ENCODE results near the gene SRCIN1.

SRCIN1 gene

DNA sequence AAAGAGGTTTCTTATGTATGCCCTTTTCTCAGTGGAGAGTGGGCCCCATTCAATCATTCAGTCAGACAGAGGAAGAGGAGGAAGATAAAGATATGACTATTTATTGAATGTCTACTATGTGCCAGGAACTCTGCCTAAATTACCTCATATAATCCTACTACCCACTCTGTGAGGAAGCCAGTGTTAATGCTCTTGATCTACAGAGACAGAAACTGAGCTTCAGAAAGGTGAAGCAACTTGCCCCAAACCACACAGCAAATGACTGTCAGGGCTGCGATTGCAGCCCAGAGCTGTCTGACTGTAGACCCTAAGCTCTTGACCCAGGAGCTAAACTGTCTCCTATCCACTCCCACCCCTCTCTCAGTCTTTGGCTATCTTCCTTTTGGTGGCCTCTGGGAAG lies 8.4 kb downstream of the SRCIN1 start:
- DNase-seq = peak; percentile 27

- DNase-seq = no peak
Measured at GRCh38 chr17:38596651-38597050, 9.1 kb downstream of the SRCIN1 start.

- DNase-seq = no peak
Measured at GRCh38 chr17:38595892-38596291, 9.9 kb downstream of the SRCIN1 start.

DNA sequence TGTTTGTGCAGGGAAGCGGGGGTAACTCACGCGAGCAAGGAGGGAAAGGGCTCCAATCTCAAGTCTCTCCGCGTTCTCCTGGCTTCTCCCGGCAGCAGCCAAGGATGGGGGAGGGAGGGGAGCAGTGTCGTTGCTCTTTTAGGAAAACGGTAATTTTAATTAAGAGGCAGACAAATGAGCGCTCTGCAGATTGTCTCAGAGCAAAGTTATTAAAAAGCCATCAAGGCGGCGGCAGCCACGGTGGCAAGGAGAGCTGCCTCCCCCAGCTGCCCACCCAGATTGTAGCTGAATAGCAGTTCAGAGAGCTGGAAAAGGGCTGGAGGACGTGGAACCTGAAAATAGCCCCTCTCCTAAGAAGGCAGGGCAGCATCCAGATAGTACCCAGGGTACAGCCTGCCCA lies 11.6 kb downstream of the SRCIN1 start:
- DNase-seq = no peak

DNA sequence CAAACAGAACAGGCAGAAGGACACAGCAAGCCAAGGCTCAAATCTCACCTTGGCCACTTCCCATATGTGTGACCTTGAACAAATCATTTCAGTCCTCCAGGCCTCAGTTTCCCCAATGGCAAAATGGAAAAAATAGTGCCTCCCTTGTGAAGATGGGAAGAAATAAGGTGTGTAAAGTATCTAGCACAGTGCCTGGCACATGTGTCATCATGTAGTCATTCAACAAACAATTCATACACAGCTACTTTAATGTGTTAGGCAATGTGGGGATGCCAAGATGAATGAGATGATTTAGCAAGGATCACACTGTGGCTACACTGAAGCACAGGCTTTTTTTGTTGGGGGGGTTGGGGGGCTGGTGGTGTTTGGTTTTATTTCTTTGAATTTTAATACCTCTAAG lies 13.3 kb downstream of the SRCIN1 start:
- no peak for DNase-seq

GRCh38 chr17:38591759-38592241 lies 14.0 kb downstream of the SRCIN1 start:
- DNase-seq = peak; percentile 67

- no peak for DNase-seq
Measured at GRCh38 chr17:38590988-38591758, 14.6 kb downstream of the SRCIN1 start.

GRCh38 chr17:38589462-38590114 lies 16.2 kb downstream of the SRCIN1 start:
- DNase-seq = no peak

DNA sequence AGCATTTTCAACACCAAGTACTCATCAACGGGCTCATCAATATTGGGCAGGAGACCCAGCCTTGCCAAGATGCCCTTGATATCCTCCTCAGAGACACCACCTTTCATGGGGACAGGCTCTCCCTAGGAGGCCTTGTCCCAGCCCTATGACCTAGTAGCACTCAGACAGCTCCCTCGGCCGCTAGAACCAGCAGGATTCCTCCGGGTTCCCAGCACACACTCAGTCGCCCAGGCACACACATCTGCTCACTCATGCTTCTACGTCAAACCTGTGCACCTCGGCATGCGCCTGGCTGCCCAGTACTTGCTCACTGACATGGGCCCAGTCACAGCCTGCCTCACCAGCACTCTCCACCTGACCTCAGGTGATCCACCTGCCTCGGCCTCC lies 17.0 kb downstream of the SRCIN1 start:
- no peak for DNase-seq

DNA sequence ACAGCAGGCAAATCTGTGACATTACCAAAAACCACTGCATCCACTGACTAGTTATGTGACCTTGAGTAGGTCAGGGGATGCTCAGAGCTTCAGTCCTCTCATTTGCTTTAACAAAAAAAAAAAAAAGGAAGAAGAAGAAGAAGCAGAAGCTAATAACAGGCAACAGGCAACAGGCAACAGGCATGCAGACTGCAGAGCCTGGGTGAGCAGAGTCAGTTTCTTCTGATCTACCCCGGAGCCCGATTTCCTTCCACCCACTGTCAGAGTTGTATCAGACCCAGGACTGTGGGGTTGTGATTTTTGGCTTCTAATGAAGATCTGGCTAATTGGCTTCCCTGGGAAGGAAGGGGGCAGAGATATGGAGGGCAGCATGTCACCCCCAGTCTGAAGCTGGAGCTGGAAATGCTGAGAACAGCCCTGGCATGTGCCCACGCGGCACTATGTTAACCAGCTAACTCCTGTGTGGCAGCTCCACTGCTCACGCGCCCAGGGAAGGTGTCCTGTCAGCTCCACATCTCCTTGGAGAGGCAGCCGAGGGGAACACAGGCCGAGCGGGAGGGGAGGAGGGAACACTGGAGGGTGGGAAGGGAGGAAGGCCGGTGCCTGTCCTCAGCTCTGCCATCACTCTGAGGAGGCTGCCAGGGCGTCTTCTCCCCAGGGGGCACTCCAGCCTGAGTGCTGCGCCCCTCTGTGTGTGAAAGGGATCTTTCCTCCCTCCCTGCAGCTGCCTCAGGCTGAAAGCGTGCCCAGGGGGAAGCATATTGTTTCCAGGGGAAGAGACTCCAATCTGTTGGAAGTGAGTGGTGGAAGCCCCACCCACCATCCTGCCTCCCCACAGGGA lies 17.6 kb downstream of the SRCIN1 start:
- no peak for DNase-seq

- DNase-seq = no peak
Measured at GRCh38 chr17:38587203-38587602, 18.5 kb downstream of the SRCIN1 start.

DNA sequence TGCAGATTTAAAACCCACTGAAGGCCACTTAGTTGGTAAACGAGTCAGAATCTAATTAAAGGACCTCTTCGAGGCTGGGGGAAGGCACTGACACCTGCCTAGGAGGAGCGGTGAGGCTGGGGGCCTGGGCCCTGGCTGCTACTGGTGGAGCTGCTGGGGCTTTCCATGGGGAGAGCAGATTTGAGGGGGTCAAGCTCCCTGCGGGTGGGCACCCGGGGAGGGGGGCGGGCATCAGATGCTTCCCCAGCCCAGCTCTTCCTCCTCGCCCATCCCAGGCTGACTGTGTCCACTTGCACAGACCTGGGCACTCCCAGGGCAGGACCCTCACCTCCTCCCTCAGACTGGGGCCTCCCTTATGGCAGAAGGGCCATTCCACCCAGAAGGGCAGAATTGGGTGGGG lies 19.0 kb downstream of the SRCIN1 start:
- DNase-seq = no peak

- DNase-seq = no peak
Measured at GRCh38 chr17:38585918-38586529, 19.7 kb downstream of the SRCIN1 start.

GRCh38 chr17:38585056-38585917 lies 20.5 kb downstream of the SRCIN1 start:
- no peak for DNase-seq

GRCh38 chr17:38584350-38584925 lies 21.3 kb downstream of the SRCIN1 start:
- DNase-seq = peak; percentile 67

GRCh38 chr17:38583828-38584349 lies 21.9 kb downstream of the SRCIN1 start:
- no peak for DNase-seq

- DNase-seq = no peak
Measured at GRCh38 chr17:38583176-38583575, 22.6 kb downstream of the SRCIN1 start.

GRCh38 chr17:38582069-38582468 lies 23.7 kb downstream of the SRCIN1 start:
- no peak for DNase-seq

GRCh38 chr17:38579934-38580333 lies 25.8 kb downstream of the SRCIN1 start:
- no peak for DNase-seq

GRCh38 chr17:38579083-38579480 lies 26.7 kb downstream of the SRCIN1 start:
- no peak for DNase-seq
